NCI-H510A treated with DMSO at 0.1 percent for 48 hours (cell line): ENCODE data around the gene LIMCH1.

ENCODE experiments used
- DNase-seq: peaks from one replicate; lab custom pipeline; 2025; lab: John Stamatoyannopoulos, UW

LIMCH1 gene

DNA sequence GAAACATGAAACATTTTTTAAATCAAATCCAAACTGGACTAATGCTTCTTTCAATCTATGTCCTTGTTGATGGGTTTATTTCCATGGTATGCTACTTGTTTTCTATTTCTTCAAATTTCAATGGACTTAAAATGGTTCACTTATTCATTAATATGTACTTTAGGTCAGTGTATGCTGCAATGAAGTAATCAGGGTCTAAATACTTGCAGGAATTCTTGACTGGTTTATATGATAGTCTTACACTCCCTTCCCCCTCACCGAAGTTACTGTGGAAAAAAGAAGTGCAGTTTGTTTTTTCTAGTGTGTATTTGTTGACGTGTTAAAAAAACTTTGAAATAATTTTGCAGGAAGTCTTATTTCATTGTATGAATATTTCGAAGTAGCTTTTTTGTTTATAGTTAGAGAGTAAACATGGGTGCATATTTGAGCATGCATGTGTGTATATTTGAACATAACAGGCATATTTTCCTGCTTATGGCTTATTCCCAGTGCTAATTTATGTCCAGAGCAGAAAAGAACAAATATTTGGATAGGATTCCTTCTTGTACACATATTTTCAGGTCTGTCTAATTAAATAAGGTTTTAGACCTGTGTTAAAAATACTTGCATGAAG lies 65.0 kb downstream of the LIMCH1 start:
- no peak for DNase-seq

DNA sequence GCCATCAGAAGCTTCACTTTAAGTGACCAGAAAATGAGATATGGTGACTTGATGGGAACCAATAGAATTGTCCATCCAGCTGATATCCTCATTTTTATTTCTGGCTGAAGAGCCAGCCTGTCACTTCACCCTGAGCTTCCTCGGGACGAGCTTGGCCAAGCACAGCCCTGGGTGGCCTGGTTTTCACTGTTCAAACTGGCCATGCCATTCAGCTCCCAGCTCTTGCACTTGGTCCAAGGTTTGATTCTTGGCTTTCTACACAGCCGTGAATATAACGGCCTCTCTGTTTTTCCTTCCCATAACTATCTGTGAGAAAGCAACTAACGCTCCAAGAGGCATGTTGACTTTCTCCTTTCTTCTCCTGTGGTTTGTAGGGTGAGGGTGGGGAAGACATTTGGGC lies 71.9 kb downstream of the LIMCH1 start:
- DNase-seq, result no peak

DNA sequence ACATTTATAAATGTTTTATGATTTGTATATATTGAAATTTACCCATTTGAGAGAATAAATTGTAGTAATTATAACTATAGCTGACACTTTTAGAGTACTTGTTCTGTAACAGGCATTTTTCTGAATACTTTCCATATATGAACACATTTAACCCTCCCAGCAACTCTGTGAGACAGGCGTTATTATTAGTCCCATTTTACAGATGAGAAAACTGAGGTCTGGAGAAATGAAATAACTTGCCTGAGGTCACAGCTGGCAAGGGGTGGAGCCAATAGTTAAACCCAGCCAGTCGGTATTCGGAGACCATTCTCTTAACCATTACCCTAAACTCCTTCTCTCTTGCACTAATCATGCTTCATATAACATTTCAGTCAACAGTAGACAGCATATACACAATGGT lies 72.5 kb downstream of the LIMCH1 start:
- DNase-seq, result no peak

DNA sequence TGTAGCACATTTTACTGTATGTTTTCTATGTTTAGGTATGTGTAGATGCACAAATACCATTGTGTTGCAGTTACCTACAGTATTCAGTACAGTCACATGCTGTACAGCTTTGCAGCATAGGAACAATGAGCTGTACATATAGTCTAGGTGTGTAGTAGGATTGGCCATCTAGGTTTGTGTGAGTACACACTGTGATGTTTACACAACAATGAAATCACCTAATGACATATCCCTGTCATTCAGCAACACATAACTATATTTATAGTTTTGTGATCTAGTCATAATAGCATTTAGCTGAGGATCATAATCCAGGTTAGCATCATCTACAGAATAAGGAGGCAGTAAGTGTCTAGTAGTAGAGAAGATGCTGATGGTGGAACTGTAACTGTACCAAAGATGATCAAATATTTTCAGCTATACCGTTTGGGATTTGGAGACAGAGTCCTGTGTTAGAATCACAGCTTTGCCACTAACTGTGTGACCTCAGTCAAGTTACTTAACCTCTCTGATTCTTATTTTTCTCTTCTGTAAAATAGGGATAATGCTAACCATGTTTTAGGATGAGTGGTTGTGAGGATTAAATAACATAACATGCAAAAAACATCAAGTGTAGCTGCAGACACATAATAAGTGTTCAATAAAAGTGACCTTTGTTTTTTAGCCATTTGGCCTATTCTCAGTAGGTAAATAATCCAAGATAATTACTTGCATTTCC lies 73.3 kb downstream of the LIMCH1 start:
- DNase-seq, result no peak

DNA sequence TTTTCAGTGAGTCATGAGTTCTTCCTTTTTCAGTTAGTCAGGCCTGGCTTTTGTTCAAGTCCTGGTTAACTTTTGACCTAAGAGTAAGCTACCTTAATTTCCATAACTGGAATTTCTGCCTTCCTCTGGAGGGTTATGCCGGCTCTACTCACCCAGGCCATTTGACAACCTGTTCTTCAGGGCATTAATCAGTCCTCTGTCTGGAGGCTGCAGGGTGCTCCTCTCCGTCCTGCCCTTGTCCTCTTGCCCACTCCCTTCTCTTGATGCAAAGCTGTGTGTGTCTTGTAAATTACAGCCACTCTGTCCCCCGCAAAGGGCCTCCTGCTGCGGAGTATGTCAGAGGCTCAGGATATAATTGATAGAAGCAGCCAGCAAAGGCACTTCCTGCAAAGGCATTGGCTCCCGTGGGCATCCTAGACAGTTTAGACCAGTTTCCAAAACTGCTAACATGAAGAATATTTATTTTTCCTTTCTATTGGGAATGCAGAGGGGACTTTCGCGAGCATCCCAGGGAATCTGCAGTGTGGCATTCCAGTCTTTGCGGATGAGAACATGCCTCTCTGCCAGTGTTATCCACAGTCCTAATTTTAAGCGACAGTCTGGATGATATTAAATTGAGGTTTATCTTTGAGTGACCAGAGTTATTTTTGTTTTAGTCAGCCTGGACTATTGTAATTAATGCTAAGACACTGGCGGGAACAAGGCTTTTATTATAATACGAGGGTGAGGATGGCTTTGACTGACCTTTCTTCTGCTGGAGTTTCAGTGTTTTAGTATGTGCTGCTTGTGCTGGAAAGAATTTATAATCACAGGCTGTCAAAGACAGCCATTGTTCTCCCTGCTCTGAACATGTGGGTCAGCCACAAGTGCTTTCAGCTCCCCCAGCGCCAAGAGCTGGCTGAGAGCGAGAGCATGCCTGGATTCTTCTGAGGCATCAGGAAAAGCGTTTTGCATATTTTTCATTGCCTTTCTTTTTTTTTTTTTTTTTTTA lies 74.2 kb downstream of the LIMCH1 start:
- peak; percentile 42 for DNase-seq

DNA sequence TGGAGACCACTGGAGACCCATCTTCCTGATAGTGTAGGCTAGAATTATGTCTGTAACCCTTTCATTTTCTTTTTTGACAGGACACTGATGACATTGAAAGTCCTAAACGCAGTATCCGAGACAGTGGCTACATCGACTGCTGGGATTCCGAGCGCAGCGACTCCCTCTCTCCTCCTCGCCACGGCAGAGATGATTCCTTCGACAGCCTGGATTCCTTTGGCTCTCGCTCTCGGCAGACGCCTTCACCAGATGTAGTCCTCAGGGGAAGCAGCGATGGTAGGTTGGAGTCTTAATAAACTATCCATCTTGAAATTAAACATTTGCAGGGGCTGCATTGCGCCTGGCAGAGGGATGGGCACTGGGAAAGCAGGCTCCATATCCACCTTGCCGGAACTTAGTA lies 75.4 kb downstream of the LIMCH1 start:
- no peak for DNase-seq

DNA sequence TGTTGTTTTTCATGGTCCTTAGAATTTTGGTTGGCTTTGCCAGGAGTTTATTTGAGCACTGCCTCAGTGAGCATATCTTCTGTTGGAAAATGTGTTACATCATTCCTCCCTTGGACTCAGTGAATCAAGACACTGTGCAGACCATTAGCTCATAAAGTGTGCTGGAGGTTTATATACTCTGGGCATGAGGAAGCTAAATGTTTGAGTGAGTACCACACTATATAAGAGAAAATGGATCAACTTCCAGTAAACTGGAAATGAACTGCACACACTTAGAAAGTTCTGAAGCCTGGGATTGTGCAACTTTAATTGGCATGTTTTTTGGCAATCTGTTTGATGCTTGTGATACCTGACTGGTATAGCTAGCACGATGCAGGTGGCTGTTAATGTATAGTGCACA lies 75.9 kb downstream of the LIMCH1 start:
- no peak for DNase-seq

DNA sequence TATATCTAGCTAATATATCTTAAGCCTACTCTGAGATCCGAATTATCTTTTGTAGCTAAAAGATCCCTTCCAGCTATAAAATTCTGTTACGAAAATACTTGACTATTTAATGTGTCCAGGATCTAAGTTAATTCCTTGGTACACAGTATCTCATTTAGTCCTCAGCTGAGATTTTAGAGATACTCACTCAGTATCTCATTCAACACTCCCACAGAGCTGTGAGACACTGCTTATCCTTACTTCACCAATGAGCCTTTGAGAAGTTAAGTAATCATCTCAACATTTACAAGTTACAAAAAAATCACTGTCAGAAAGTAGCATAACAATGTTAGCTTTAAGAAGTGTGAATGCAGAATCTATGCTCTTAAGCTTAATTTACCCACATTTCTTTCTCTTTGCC lies 76.6 kb downstream of the LIMCH1 start:
- no peak for DNase-seq

DNA sequence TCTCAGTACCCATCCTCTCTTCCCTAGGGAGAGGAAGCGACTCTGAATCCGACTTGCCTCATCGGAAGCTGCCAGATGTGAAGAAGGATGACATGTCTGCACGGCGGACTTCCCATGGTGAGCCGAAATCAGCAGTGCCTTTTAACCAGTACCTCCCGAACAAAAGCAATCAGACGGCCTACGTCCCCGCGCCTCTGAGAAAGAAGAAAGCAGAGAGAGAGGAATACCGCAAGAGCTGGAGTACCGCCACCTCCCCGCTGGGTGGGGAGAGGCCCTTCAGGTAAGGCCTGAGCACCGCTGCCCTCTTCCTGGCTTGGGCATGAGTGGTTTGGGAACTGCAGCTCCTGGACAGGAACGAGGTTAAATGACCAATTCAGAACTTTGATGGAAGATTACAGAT lies 81.2 kb downstream of the LIMCH1 start:
- DNase-seq, result no peak

DNA sequence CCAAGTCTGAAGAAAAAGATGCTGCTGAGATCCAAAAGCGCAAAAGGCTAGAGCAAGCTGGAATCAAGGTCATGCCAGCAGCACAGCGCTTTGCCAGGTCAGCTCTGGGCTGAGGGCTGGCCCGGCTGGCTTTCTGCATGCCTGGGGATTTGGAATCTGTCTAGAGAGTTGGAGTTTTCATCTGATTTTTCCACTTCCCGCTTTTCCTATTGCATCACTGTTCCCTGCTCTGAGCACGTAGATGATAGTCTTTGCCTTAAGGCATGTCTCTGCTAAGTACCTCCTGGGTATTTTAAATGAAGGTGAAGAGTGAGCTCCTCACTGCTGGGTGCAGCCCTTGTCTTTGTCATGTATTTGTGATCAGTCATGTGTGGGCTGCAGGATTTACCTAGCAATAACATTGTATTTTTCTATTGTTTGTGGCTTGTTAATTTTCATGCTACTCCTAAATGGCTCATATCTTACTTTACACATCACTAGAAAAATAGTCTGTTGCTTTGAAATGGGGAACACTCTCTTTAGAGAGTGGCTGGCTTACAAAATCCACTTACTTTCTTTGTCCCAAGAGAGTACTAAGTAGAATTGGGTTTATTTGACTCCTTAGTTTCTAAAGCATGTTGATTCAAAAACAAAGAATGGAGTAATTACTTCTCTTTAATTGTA lies 82.8 kb downstream of the LIMCH1 start:
- DNase-seq, result no peak

DNA sequence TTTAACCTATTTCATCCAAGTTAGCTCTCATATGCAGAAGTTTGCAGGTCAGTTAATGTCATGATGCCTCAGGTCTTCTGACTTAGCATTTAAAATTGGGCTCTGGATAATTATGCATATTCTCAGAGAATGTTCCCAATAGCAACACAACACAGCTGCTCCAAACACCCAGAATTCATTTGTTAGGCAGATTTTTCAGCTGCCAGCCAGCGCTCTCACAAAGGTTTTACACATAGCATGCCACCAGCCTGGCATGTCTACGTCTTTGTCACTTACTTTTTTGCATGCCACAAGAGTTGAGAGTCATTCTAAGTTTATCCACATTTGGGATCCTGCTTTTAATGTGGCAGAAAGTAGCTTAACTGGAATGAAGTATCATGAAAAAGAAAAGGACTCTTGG lies 84.8 kb downstream of the LIMCH1 start:
- DNase-seq, result no peak

DNA sequence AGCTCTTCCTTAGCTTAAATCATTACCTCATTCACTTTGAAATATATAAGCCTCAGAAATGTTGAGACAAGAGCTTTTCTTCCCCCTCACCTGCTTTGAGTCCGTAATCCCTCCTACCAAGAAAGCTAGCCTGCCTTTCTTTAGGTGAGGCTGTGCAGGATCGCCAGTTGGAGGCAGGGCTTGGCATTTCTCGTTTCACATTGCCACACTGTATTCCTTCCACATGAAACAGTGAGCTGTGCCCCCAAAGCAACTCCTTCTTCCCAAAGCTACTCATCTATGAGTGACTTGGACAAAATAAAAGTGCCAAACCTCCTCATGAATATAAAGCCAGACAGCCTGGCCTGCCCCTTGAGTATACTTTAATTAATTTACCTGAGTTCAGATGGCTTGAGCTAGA lies 86.8 kb downstream of the LIMCH1 start:
- no peak for DNase-seq

DNA sequence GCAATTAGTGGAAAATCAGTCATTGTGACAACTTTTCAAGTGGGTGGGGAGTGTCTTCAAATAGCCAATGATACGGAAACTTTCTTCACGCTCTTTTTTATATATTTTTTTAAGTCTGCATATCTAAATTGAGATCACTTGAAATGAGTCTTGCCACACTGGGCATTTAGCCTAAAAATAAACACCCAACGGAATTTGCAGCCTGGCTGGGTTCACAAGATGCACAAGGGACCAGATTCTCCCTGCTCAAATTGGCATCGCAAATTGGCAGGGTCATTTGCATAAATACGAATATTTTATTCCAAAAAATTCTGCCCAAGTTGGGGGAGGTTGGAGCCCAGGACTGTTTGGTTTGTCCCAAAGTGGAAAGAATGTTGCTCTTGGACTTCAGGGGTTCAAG lies 87.6 kb downstream of the LIMCH1 start:
- DNase-seq, result no peak

DNA sequence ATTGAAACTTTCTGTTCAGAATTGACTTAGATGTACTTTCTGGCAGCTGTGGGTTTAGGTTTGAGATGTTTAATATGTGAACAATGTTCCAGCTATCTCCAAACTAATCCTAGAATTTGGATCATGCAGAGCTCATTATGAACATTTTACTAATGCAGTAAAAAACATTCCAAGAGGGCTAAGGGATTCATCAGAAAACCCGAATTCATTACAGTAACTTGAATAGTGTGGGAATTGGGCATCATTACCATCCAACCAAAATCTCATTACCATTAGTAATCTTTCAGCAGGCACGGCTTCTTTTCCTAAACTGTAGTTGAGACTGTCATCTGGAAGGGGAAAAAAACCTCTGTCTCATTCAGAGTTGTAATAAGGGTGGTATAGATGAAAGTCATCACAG lies 91.0 kb downstream of the LIMCH1 start:
- no peak for DNase-seq

DNA sequence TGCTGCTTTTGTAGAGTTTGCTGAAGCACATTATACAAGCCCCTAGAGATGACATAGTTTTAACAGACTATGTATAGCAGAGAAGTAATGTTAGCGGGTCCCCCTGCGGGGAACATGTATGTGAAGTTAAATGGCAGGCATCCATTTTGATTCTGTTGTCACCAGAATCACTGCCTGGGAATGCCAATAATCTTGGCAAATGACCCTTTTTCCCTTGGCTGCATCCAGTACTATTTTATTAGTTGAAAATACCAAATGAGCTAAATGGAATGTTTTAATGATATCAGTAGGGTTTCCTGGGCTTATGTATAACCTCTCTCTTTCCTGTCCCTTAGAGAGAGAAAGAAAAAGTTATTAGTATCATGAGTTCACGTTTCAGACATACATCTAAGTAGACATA lies 93.6 kb downstream of the LIMCH1 start:
- no peak for DNase-seq

DNA sequence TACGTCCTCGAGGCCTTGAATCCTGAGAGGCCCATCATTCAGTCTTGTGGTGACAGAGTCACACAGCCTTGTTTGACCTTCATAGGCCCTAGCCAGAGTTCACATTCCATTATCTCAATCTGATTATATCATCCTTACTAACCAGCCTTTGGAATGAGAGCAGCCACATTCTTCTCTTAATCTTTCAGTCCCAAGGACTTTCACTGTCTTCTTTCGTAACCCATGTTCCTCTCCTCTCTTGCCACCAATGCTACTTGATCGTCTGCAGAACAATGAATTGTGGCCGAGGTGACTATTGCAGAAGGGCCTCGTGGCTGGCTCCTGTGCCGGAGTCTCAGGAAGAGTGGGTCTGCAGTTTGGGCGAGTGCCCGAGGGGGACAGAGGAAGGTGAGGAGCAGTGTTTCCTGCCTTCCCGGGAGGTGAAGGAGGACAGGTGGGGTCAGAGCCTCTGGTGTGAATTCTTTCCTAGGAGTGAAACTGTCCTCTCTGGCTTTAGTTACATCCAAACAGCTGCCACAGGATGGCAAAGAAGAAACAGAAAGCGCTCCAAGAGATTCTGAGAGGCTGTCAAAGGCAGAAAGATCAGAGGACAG lies 94.6 kb downstream of the LIMCH1 start:
- no peak for DNase-seq

DNA sequence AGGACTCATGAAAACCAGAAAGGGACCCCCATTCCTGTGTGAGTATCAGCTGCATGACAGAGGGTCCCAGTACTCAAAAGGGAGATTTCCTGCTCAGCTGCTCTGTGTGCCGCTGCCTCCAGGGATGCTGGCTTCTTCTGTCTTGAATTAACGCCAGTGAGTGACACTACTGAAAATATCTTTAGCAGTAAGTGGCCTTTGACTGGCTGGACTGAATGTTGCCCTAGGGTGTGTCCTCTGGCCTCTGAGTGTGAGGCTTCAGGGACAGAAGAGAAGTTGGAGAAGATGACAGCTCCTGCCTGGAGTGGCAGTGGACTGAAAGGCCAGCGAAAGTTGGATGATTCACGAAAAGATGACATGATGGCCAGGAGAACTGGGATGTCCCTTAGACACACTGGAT lies 95.4 kb downstream of the LIMCH1 start:
- DNase-seq, result no peak

DNA sequence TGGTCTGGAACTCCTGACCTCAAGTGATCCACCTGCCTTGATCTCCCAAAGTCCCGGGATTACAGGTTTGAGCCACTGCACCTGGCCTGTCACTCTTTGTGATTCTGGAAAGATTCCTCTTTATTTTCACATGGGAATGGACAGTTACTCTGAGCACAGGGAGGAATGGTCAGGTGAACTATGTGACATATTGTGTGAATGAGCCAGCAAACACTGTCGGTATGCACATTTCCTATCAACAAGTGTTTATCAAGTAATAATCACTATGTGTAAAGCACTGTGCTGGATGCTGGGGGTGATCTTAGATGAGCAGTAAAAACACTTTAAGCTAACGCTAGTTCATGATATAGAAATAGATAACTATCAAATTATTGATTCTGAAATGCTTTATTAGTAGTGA lies 97.5 kb downstream of the LIMCH1 start:
- DNase-seq, result no peak

DNA sequence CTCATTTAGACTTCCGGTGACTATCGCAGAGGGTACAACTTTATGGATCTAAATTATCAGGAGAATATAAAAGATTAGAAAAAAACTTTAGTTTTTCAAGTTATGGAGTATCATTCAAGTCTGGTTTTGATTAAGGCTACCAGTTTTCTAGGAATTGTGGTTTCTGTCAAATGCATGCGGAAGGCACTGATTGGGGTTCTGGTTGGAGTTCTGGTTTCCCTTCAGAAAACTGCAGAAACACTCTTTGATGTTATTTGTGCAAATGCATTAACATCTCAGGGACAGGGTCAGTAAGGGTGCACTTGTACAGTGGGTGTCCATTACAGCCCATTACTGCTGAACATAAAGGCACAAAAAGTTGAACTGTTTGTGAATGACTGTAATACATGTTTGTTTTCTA lies 100.2 kb downstream of the LIMCH1 start:
- DNase-seq, result no peak

DNA sequence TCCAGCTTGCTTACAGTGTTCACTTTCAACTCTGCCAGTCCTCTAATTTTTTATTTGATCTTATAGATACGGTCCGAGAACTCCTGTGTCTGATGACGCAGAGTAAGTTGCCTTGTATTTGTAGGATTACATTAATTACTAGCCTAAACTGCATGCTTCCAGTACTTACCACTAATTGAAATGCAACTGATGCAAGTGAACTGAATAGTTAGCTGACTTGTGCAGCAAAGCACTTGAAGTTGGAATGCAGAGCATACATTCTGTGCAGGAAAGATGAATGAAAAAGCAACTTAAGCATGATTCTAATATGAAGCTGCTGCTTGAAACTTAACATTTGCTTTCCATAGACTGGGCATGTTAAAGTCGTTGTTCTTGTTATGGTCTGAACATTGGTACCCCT lies 100.9 kb downstream of the LIMCH1 start:
- DNase-seq, result no peak

DNA sequence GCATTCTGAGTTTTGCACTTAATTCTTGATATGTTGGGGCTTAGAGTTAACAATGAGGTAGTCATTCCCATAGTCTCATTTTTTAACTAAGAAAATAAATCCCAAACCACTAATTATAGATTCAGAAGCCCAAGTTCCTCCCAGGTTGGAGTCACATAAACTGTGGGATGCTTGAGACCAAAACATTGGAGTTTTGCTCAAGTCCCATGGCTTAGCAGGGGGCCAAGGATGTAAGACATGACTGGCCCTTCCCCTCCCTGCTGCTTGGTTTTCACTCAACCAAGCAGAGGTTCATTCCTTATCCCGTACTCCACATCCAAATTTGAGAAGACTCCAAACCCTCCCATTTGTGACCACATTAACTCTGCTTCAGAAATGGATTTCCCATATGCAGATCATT lies 101.3 kb downstream of the LIMCH1 start:
- DNase-seq, result no peak

DNA sequence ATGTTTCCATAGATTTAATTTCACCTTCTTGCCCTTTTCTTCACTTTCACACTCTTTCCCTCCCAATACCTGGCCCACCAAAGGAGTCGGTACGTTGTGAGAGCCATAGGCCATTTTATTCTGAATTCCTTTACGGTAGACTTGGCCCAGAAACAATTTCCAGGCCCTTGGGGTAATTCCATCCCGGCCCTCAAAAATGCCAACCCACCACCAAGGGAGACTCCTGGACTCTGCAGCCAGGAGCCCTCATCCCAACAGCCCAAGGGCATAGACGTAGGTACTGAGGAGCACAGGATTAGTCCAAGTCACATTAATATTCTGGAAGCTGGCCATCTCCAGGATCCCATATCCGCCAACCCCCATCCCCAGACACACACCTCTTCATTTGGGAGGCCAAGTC lies 102.9 kb downstream of the LIMCH1 start:
- DNase-seq, result no peak
